IMR-90 (cell line): ENCODE data around the gene DOCK4. TPM values are rescaled to one million over a fixed set of nuclear protein-coding genes. Genes with fewer than 3 reads are reported as not detected.

ENCODE experiments used
- ATAC-seq: fragments of 200-7000 bp; cut with Tn5 transposase; 2 replicates; pipeline ENCODE4 v1.9.1; 2020; ENCODE audit warnings: low read depth, mild to moderate bottlenecking, moderate library complexity
- BruUV-seq: library from RNA; stranded (reverse); fragments of 400-500 nt; replicated peaks from 2 replicates; lab custom pipeline; 2021; lab: Mats Ljungman, UMichigan
- CTCF ChIA-PET: fragments of 300-600 bp; formaldehyde crosslinking; extraction: SDS; loops from one replicate; lab custom pipeline; 2021; ENCODE audit warnings: antibody characterized with exemption; lab: Yijun Ruan, JAX
- POLR2A ChIA-PET: fragments of 300-600 bp; sonication (Branson Sonifier 250); formaldehyde crosslinking; loops from one replicate; lab custom pipeline; 2022; ENCODE audit warnings: antibody characterized with exemption; ENCODE audit not compliant: unreplicated experiment; lab: Charles Lee
- DNase-seq: peaks from one replicate; pipeline ENCODE4 v3.0.0; 2013
- H2AFZ ChIP-seq: replicated peaks from 2 replicates; pipeline ENCODE3; 2013; ENCODE audit warnings: low read length, mild to moderate bottlenecking; ENCODE audit not compliant: poor library complexity
- H2AK5ac ChIP-seq: 2 replicates; pipeline ENCODE4 v1.6.1; 2013; ENCODE audit warnings: low read depth, low read length, inconsistent platforms
- H2AK9ac ChIP-seq: replicated peaks from 2 replicates; pipeline ENCODE3; 2013; ENCODE audit warnings: mild to moderate bottlenecking, low read depth, low read length, moderate library complexity; ENCODE audit not compliant: poor library complexity
- H2BK120ac ChIP-seq: 2 replicates; pipeline ENCODE4 v1.6.1; 2013; ENCODE audit warnings: low read depth, low read length, inconsistent platforms
- H2BK15ac ChIP-seq: 3 replicates; pipeline ENCODE4 v1.6.1; 2013; ENCODE audit warnings: low read depth, low read length, inconsistent platforms
- H2BK20ac ChIP-seq: 2 replicates; pipeline ENCODE4 v1.6.1; 2013; ENCODE audit warnings: low read depth, mild to moderate bottlenecking, inconsistent platforms, low read length, moderate library complexity
- H2BK5ac ChIP-seq: 2 replicates; pipeline ENCODE4 v1.6.1; 2013; ENCODE audit warnings: mild to moderate bottlenecking, low read depth, low read length, inconsistent platforms; ENCODE audit not compliant: poor library complexity, severe bottlenecking
- H3K14ac ChIP-seq: replicated peaks from 2 replicates; pipeline ENCODE4 v1.6.1; 2013; ENCODE audit warnings: low read depth, low read length, inconsistent platforms
- H3K18ac ChIP-seq: 2 replicates; pipeline ENCODE4 v1.6.1; 2013; ENCODE audit warnings: low read depth, low read length, control low read depth
- H3K23ac ChIP-seq: 2 replicates; pipeline ENCODE4 v1.6.1; 2013; ENCODE audit warnings: low read depth, low read length, inconsistent platforms
- H3K27ac ChIP-seq: 2 replicates; pipeline ENCODE4 v1.5.1; 2013; ENCODE audit warnings: mild to moderate bottlenecking, control low read depth, low read length; ENCODE audit not compliant: insufficient read depth
- H3K27me3 ChIP-seq: 2 replicates; pipeline ENCODE4 v1.6.1; 2013; ENCODE audit warnings: low read length; ENCODE audit not compliant: control insufficient read depth, insufficient read depth
- H3K36me3 ChIP-seq: 2 replicates; pipeline ENCODE4 v1.6.1; 2013; ENCODE audit warnings: low read length, mixed read lengths; ENCODE audit not compliant: control insufficient read depth, insufficient read depth
- H3K4ac ChIP-seq: 2 replicates; pipeline ENCODE4 v1.6.1; 2013; ENCODE audit warnings: low read depth, low read length, inconsistent platforms
- H3K4me1 ChIP-seq: 2 replicates; pipeline ENCODE4 v1.6.1; 2013; ENCODE audit warnings: low read length, mixed read lengths; ENCODE audit not compliant: control insufficient read depth, insufficient read depth
- H3K4me2 ChIP-seq: 2 replicates; pipeline ENCODE4 v1.6.1; 2013; ENCODE audit warnings: low read depth, mild to moderate bottlenecking, control low read depth, low read length, moderate library complexity
- H3K4me3 ChIP-seq: 2 replicates; pipeline ENCODE4 v1.5.1; 2013; ENCODE audit warnings: low read depth, mild to moderate bottlenecking, control low read depth, low read length, moderate library complexity; ENCODE audit not compliant: insufficient read depth
- H3K56ac ChIP-seq: 2 replicates; pipeline ENCODE4 v1.6.1; 2013; ENCODE audit warnings: low read length, inconsistent platforms; ENCODE audit not compliant: insufficient read depth; ENCODE audit errors: extremely low read depth
- H3K79me1 ChIP-seq, 2 experiments: 2 replicates each; pipeline ENCODE4 v1.6.1; 2013; ENCODE audit warnings: low read length in 2 of 2, inconsistent platforms in 1 of 2, low read depth in 1 of 2
- H3K9ac ChIP-seq: 2 replicates; pipeline ENCODE4 v1.6.1; 2013; ENCODE audit warnings: low read depth, low read length, control low read depth
- H3K9me1 ChIP-seq: 2 replicates; pipeline ENCODE4 v1.6.1; 2013; ENCODE audit warnings: low read length, inconsistent platforms; ENCODE audit not compliant: insufficient read depth
- H3K9me3 ChIP-seq: 2 replicates; pipeline ENCODE4 v1.6.1; 2013; ENCODE audit warnings: low read length; ENCODE audit not compliant: control insufficient read depth, insufficient read depth
- H4K20me1 ChIP-seq: 2 replicates; pipeline ENCODE4 v1.6.1; 2013; ENCODE audit warnings: low read length, inconsistent platforms; ENCODE audit not compliant: insufficient read depth
- H4K5ac ChIP-seq: 2 replicates; pipeline ENCODE4 v1.6.1; 2013; ENCODE audit warnings: mild to moderate bottlenecking, low read depth, low read length, control low read depth
- H4K8ac ChIP-seq, 2 experiments: 2 replicates each; pipeline ENCODE4 v1.6.1; 2013; ENCODE audit warnings: low read depth in 2 of 2, low read length in 2 of 2, control low read depth in 1 of 2, inconsistent platforms in 1 of 2
- H4K91ac ChIP-seq: 2 replicates; pipeline ENCODE4 v1.6.1; 2013; ENCODE audit warnings: low read depth, low read length, inconsistent platforms; ENCODE audit not compliant: insufficient read depth
- BHLHE40 ChIP-seq: fragments of 150-350 bp; IDR thresholded peaks from 2 replicates; pipeline ENCODE4 v1.6.1; 2016; ENCODE audit warnings: mild to moderate bottlenecking, low read depth, low read length
- CEBPB ChIP-seq: IDR thresholded peaks from 2 replicates; pipeline ENCODE4 v1.6.1; 2012; ENCODE audit warnings: low read depth, low read length, improper control_type of control experiment
- CHD1 ChIP-seq: IDR thresholded peaks from 2 replicates; pipeline ENCODE4 v1.6.1; 2012; ENCODE audit warnings: low read depth, low read length, improper control_type of control experiment
- CTCF ChIP-seq: conservative IDR thresholded peaks from 2 replicates; pipeline ENCODE4 v1.5.1; 2012; ENCODE audit warnings: mild to moderate bottlenecking, low read depth, low read length, improper control_type of control experiment
- ELK1 ChIP-seq: fragments of 150-350 bp; IDR thresholded peaks from 2 replicates; pipeline ENCODE4 v1.6.1; 2016; ENCODE audit warnings: low read depth, mild to moderate bottlenecking, low read length, moderate library complexity, borderline replicate concordance
- FOS ChIP-seq: fragments of 150-350 bp; IDR thresholded peaks from 2 replicates; pipeline ENCODE4 v1.6.1; 2016; ENCODE audit warnings: low read depth, low read length
- MAFK ChIP-seq: IDR thresholded peaks from 2 replicates; pipeline ENCODE4 v1.6.1; 2012; ENCODE audit warnings: low read depth, low read length, improper control_type of control experiment
- MAZ ChIP-seq: IDR thresholded peaks from 2 replicates; pipeline ENCODE4 v1.6.1; 2012; ENCODE audit warnings: low read depth, mild to moderate bottlenecking, low read length, improper control_type of control experiment, moderate library complexity, borderline replicate concordance
- MXI1 ChIP-seq: IDR thresholded peaks from 2 replicates; pipeline ENCODE4 v1.6.1; 2012; ENCODE audit warnings: low read depth, mild to moderate bottlenecking, low read length, moderate library complexity, borderline replicate concordance
- NFE2L2 ChIP-seq: fragments of 150-350 bp; IDR thresholded peaks from 2 replicates; pipeline ENCODE4 v1.6.1; 2016; ENCODE audit warnings: low read depth, mild to moderate bottlenecking, low read length
- POLR2A ChIP-seq: IDR thresholded peaks from 2 replicates; pipeline ENCODE4 v1.6.1; 2012; ENCODE audit warnings: mild to moderate bottlenecking, low read depth, low read length
- RAD21 ChIP-seq: IDR thresholded peaks from 2 replicates; pipeline ENCODE4 v1.6.1; 2012; ENCODE audit warnings: low read length, improper control_type of control experiment
- RCOR1 ChIP-seq: IDR thresholded peaks from 2 replicates; pipeline ENCODE4 v1.6.1; 2012; ENCODE audit warnings: mild to moderate bottlenecking, low read length, improper control_type of control experiment; ENCODE audit not compliant: insufficient replicate concordance
- RFX5 ChIP-seq: IDR thresholded peaks from 2 replicates; pipeline ENCODE4 v1.8.0; 2012; ENCODE audit warnings: low read depth, mild to moderate bottlenecking, low read length, moderate library complexity
- SMC3 ChIP-seq: fragments of 150-350 bp; IDR thresholded peaks from 2 replicates; pipeline ENCODE4 v1.6.1; 2016; ENCODE audit warnings: low read depth, mild to moderate bottlenecking, antibody characterized with exemption, low read length, moderate library complexity
- USF2 ChIP-seq: fragments of 150-350 bp; IDR thresholded peaks from 2 replicates; pipeline ENCODE4 v1.6.1; 2017; ENCODE audit warnings: mild to moderate bottlenecking, antibody characterized with exemption, low read length, low read depth
- WGBS, 2 experiments: methylation state at CpG; one replicate each; pipeline versions ENCODE4 v1.1.5 to v1.1.7; 2013; ENCODE audit warnings: missing lambda C conversion rate in 2 of 2; ENCODE audit not compliant: insufficient read length in 1 of 2; ENCODE audit errors: extremely low coverage in 2 of 2; 5-methylcytosine and 5-hydroxymethylcytosine counted together
- dilution Hi-C: fragments of 300-500 bp; cut with HindIII; formaldehyde crosslinking; loops from one replicate; pipeline ENCODE4 v1.14.3; 2018; ENCODE audit warnings: low sequenced_read_pairs; ENCODE audit not compliant: unreplicated experiment
- in situ Hi-C: fragments of 300-500 bp; cut with MboI; formaldehyde crosslinking; loops from 3 replicates; pipeline ENCODE4 v1.14.3; 2019; ENCODE audit warnings: low sequenced_read_pairs, inconsistent platforms, mixed read lengths
- intact Hi-C: fragments of 100-400 bp; cut with micrococcal nuclease; formaldehyde crosslinking; loops from 2 replicates; pipeline ENCODE4 v1.10.0; 2022
- polyA plus RNA-seq, 3 experiments: library from polyadenylated mRNA; depleted of rRNA; stranded (reverse); fragments of >200 nt; gene quantifications; 2 replicates each; pipeline ENCODE4 v1.2.3, GENCODE V29; 2012; ENCODE audit warnings: low replicate concordance in 1 of 3
- total RNA-seq: library from RNA; depleted of rRNA; stranded (reverse); fragments of >200 nt; gene quantifications from 2 replicates; pipeline ENCODE4 v1.2.3, GENCODE V29; 2012

The DOCK4 gene
- total and polyA plus RNA-seq, 2 of the 4 experiments (the other 2 are of a cell fraction), result 4.4 to 12.2 TPM

DNA sequence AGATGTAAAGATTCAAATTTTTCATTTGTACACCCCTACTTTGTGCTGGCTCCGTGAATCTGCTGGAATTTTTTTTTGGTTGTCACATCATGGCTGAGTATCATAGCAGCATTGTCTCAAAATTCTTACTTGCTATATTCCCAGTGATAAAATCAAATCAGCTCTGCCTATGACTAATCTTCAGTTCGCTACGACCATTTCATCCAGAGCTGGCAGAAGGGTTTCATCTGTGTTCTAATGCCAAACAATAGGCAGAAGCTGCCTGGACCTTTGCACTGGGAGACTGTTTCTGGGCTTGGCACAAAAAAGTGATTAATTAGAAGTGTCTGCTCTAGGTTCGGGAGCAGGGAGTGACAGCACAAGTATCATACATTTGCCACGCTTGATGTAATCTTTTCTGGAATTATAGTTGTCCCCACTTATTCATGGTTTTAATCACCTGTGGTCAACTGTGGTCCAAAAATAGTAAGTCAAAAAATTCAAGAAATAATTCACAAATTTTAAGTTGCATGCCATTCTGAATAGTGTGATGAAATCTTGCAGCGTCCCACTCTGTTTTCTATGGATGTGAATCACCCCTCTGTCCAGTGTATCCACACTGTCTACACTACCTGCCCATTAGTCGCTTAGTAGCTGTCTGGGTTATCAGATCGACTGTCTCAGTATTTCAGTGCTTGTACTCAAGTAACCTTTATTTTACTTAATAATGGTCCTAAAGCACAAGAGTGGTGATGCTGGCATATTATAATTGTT lies 523.4 kb downstream of the DOCK4 start:
- H3K14ac ChIP-seq, result no peak overlapping the region

More for the DNA sequence above, 523.4 kb downstream of the DOCK4 start:
- ChIA-PET CTCF (no interaction called here), POLR2A (no interaction called here)
- no TSS peak for BruUV-seq
- H3K9ac ChIP-seq, result no peak overlapping the region
- H4K8ac ChIP-seq, result no peak overlapping the region
- no peaks in the 10 kb centered on the region for H3K36me3 ChIP-seq
- no peak overlapping the region for H2BK20ac ChIP-seq
- H3K23ac ChIP-seq, result no peak overlapping the region
- in situ Hi-C loops, result no loop called here
- no peaks in the 10 kb centered on the region for H3K79me1 ChIP-seq
- intact Hi-C loops, result no loop called here
- dilution Hi-C loops, result no loop called here
- no CpG with 5 or more reads among the region's 8 CpGs for WGBS, 2 experiments
- H2BK120ac ChIP-seq, result no peak overlapping the region
- no peak for ATAC-seq
- no peak overlapping the region for H3K18ac ChIP-seq
- no peaks in the 10 kb centered on the region for H3K27me3 ChIP-seq
- no peak overlapping the region for H4K91ac ChIP-seq
- H3K4me2 ChIP-seq, result no peak overlapping the region
- H4K5ac ChIP-seq, result no peak overlapping the region
- H3K27ac ChIP-seq, result no peak overlapping the region
- H2AK5ac ChIP-seq, result no peak overlapping the region
- no peak overlapping the region for H2BK5ac ChIP-seq
- no peaks in the 10 kb centered on the region for H4K20me1 ChIP-seq
- H3K4ac ChIP-seq, result no peak overlapping the region
- TF ChIP-seq CHD1 (no peak), MAZ (no peak), BHLHE40 (no peak), RAD21 (no peak), FOS (no peak), CEBPB (no peak), MAFK (no peak), RFX5 (no peak), USF2 (no peak), POLR2A (no peak), CTCF (no peak), SMC3 (no peak), MXI1 (no peak), NFE2L2 (no peak), ELK1 (no peak), RCOR1 (no peak)
- no peak overlapping the region for H2AK9ac ChIP-seq
- H2BK15ac ChIP-seq, result no peak overlapping the region
- H3K9me3 ChIP-seq, result no peaks in the 10 kb centered on the region
- no peak overlapping the region for H2AFZ ChIP-seq
- H3K9me1 ChIP-seq, result no peaks in the 10 kb centered on the region
- no peak overlapping the region for H3K56ac ChIP-seq
- peaks cover 1% of the 10 kb centered on the region; the same call in 1 of the 2 replicates for H3K4me1 ChIP-seq
- H3K4me3 ChIP-seq, result no peak overlapping the region
- no peak for DNase-seq
